GM10266 (cell line): ENCODE measurements around the gene S100A3.

Source experiments
- DNase-seq: peaks from one replicate; pipeline ENCODE4 v3.0.0; 2012; ENCODE audit errors: extremely low spot score
- TF ChIP-seq, protein P1 (sequence below): IDR thresholded peaks from 2 replicates; pipeline ENCODE4 v1.5.1; 2012; ENCODE audit warnings: mild to moderate bottlenecking, low read depth; ENCODE audit not compliant: control insufficient read depth, insufficient read depth; ENCODE audit errors: missing control alignments

Gene S100A3

DNA sequence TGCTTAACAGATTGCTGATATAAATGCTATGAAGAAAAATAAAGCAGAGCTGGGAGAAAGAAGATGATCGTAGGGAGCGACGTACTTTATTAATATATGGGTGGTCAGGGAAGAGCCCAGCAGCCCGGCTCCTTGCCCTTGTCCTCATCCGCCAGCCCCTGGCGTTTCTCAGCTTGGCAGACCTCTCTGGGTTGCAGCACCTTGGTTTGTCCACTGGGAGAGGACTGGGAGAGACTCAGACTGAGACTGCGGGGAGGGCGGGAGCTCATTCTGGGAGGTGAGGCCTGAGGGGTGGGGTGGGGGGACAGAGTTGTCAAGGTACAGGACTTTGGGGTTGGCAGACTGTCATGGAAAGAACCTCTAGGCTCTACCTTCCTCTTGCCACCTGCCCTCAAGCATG is 3.3 kb upstream of the S100A3 start:
- TF ChIP-seq, protein P1, sequence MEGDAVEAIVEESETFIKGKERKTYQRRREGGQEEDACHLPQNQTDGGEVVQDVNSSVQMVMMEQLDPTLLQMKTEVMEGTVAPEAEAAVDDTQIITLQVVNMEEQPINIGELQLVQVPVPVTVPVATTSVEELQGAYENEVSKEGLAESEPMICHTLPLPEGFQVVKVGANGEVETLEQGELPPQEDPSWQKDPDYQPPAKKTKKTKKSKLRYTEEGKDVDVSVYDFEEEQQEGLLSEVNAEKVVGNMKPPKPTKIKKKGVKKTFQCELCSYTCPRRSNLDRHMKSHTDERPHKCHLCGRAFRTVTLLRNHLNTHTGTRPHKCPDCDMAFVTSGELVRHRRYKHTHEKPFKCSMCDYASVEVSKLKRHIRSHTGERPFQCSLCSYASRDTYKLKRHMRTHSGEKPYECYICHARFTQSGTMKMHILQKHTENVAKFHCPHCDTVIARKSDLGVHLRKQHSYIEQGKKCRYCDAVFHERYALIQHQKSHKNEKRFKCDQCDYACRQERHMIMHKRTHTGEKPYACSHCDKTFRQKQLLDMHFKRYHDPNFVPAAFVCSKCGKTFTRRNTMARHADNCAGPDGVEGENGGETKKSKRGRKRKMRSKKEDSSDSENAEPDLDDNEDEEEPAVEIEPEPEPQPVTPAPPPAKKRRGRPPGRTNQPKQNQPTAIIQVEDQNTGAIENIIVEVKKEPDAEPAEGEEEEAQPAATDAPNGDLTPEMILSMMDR, result no peak
- no peak for DNase-seq

DNA sequence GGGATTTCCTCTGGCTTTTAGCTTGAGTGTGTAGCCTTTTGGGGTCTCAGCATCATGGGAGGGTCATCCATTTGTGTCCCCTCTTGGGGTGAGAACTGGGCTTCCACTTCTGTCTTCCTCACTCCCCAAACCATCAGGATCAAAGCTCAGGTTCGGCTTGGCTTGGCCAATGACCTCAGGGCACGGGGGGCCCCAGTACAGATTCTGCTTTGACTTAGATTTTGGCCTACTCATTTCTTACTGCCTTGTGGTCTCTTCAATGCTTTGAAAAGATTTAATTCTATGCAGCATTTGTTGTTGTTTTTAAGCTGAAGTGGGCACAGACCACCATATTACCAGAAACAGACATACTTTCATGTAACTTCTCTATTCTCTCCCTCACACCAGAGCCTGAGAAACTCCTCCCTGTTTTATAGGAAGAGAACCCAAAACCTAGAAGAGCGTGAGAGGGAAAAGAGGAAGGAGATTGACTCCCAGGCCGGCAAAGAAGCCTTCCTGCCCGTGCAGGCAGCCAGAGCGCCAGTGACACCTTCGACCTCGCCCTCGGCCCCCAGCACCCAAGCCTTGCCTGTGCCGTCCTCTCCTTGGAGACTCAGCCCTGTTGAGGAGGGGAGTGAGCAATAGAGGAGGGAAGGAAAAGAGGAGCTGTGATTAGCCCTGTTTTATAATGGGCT is 1.9 kb upstream of the S100A3 start:
- no peak for DNase-seq
- TF ChIP-seq, protein P1, result no peak

DNA sequence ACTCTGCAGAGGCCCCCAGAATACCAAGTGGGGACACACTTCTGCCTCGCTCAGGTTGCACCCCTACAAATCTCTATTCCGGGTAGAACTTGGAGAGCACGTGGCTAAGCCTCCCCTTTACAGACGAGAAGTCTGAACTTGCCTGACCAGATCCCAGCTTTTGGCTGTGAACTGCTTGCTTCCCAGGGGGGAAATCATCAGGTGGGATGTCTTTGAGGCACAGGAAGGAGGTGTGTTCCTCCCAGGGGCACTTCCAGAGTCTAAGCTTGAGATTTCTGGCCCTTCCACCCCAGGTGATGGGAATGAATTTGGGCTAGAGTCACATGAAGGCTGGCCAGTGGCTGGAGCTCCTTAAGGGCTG is 1.3 kb upstream of the S100A3 start:
- DNase-seq, result no peak
- TF ChIP-seq, protein P1, result no peak

DNA sequence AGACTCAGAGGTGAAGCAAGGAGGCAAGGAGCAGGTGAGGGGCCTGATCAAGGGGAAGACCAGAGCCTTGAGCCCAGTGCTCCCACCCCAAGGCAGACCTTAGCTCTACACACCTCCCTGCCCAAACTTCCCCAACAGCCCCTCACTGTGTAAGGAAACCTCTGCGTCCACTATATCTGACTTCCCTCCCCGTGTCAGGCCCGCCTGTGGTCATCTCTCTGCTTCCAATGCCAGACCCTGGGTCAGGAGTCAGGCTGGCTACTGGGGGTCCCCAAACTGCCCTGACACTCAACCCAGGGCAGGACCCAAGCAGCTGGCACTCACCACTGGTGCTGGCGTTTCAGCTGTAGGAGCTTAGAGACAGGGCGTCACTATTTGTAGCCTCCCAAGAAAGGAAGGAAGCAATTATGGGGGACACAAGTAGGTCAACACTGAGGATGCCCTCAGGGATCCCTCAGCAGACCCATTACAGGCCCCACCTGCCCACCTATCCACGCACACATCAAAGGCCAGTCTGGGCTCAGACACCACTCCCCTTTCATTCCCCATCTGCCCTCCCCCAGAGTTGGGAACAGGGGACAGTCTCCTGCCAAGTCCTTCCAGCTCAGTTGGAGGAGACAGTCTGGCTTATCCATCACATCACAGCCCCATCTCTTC is 811 bp upstream of the S100A3 start:
- no peak for DNase-seq
- TF ChIP-seq, protein P1, result no peak

DNA sequence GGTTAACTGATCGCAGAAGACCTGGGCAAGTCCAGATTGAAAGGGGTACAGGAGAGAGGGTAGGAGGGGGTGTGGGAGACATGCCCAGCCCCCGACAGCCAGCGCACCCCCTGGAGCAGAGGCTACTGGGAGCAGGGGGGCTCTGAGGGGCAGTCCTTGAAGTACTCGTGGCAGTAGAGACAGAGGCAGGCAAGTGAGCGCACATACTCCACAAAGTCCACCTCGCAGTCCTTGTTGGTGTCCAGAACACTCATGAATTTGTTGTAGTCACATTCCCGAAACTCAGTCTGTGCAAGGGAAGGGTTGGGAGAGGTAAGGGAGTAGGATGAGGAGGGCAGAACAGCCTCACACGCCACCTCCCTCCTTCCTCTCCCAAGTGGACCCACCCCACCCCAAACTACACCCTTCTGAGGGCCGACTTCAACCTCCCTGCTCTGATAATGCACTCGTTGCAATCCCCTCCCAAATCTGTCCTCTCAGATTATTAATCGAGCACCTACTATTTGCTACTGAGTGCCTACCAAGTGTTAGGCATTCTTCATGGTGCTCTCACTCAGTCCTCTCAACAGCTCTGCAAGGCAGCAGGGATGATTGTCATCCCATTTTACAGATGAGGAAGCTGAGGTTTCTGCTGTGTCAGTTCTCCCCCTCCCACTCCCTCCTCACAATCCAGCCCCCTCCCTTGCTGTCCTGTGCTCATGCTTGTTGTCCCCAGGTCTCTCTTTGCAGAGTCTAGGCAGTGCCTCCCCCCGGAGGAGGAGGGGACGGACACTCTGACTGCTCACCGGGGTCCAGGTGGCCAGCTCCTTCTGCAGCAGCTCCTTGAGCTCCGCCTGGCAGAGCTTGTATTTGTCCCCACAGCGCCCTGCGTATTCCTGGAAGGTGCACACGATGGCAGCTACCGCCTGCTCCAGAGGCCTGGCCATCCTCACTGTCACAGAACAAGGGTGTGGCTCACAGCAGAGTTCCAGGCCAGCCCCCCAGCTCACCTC is 1.2 kb downstream of the S100A3 start:
- TF ChIP-seq, protein P1, result no peak

DNA sequence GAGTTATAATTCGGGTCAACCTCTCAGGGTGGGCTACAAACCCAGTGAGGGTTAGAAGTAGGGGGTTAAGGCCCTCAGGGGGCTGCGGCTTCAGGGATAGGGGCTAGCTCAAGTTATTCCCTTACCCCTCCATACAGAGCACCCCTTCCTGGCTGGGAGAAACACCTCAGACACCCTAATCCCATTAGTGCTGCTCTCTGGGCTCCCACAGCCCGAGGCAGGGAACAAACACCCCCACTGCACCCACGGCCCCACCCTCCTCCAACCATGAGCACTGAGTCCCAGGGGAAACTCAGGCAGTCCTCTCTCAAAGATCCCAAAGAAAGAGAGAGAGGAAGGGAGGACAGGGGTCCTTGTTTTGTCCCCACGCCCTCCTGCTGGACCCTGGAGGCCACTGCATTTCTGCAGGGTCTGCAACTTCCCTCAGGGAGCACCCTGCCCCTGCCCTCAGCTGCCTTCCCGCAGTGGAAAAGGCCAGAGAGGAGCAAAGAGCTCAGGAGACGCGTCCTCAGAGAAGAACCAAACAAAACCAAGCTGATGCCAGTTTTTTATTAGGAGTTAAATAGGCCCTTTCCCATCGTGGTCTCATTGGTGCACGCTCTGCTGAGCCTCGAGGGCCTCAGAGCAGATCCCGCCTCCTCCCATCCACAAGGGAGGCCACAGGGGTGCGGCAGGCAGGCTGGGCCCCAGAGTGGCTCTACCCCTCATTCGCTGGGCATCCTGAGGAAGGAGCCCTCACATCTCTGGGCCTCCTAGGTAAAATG is 2.1 kb downstream of the S100A3 start:
- no peak for DNase-seq
- TF ChIP-seq, protein P1, result no peak

More for the DNA sequence above, 1.2 kb downstream of the S100A3 start:
- no peak for DNase-seq
